Liver (tissue), 9 donors: ENCODE data around the gene KRT1. TPM values are rescaled to one million over a fixed set of nuclear protein-coding genes. Genes with fewer than 3 reads are reported as not detected.

Source experiments
- DNase-seq: peaks from one replicate; pipeline ENCODE4 v3.0.0-alpha.2; 2017; ENCODE audit warnings: low spot score
- H3K27ac ChIP-seq, 2 donors: one replicate each; pipeline ENCODE4 v1.7.0; 2013; ENCODE audit warnings: inconsistent platforms in 2 of 2, low read length in 2 of 2, control low read depth in 1 of 2, low read depth in 1 of 2, mild to moderate bottlenecking in 1 of 2
- H3K27me3 ChIP-seq, 4 donors: one replicate each; pipeline versions ENCODE4 v1.6.1 to v1.7.0; 2013; ENCODE audit warnings: low read length in 3 of 4, inconsistent platforms in 1 of 4, mild to moderate bottlenecking in 1 of 4, moderate library complexity in 1 of 4; ENCODE audit not compliant: control insufficient read depth in 4 of 4, insufficient read depth in 4 of 4
- H3K36me3 ChIP-seq, 4 donors: one replicate each; pipeline versions ENCODE4 v1.6.1 to v1.7.0; 2013; ENCODE audit warnings: low read length in 3 of 4, mild to moderate bottlenecking in 3 of 4, low read depth in 1 of 4, moderate library complexity in 1 of 4; ENCODE audit not compliant: control insufficient read depth in 4 of 4, insufficient read depth in 3 of 4
- H3K4me1 ChIP-seq, 4 donors: one replicate each; pipeline versions ENCODE4 v1.6.1 to v1.7.0; 2013; ENCODE audit warnings: low read length in 3 of 4, mild to moderate bottlenecking in 3 of 4, moderate library complexity in 1 of 4; ENCODE audit not compliant: control insufficient read depth in 4 of 4, insufficient read depth in 4 of 4
- H3K4me3 ChIP-seq, 3 donors: one replicate each; pipeline versions ENCODE4 v1.6.1 to v1.7.0; 2013; ENCODE audit warnings: low read length in 3 of 3, control low read depth in 1 of 3, low read depth in 1 of 3, mild to moderate bottlenecking in 1 of 3
- H3K9ac ChIP-seq, 2 donors: one replicate each; pipeline ENCODE4 v1.7.0; 2013; ENCODE audit warnings: low read length in 2 of 2, mild to moderate bottlenecking in 2 of 2, moderate library complexity in 2 of 2, control low read depth in 1 of 2, low read depth in 1 of 2
- H3K9me3 ChIP-seq, 4 donors: one replicate each; pipeline versions ENCODE4 v1.6.1 to v1.7.0; 2013; ENCODE audit warnings: low read length in 3 of 4; ENCODE audit not compliant: control insufficient read depth in 4 of 4
- ATF3 ChIP-seq: IDR thresholded peaks from 2 replicates; pipeline ENCODE4 v1.6.1; 2016; ENCODE audit warnings: antibody characterized with exemption
- CTCF ChIP-seq: fragments of 150-350 bp; IDR thresholded peaks from 2 replicates; pipeline ENCODE4 v1.5.1; 2017; ENCODE audit warnings: improper control_type of control experiment, low read depth, low read length; ENCODE audit not compliant: missing input control
- EGR1 ChIP-seq, 2 donors: IDR thresholded peaks; 2 replicates each; pipeline ENCODE4 v1.6.1; 2016 to 2018; ENCODE audit warnings: antibody characterized with exemption in 2 of 2, low read depth in 2 of 2
- HNF4A ChIP-seq, 2 donors: conservative IDR thresholded peaks; 2 replicates each; pipeline ENCODE4 v1.6.1; 2016; ENCODE audit warnings: antibody characterized with exemption in 2 of 2, mild to moderate bottlenecking in 2 of 2
- HNF4G ChIP-seq: IDR thresholded peaks from 2 replicates; pipeline ENCODE4 v1.6.1; 2016; ENCODE audit warnings: antibody characterized with exemption
- JUND ChIP-seq, 2 donors: IDR thresholded peaks; 2 replicates each; pipeline ENCODE4 v1.6.1; 2016; ENCODE audit warnings: antibody characterized with exemption in 2 of 2
- NR2F2 ChIP-seq: IDR thresholded peaks from 2 replicates; pipeline ENCODE4 v1.6.1; 2016; ENCODE audit warnings: antibody characterized with exemption
- RAD21 ChIP-seq, 2 donors: IDR thresholded peaks; 2 replicates each; pipeline ENCODE4 v1.6.1; 2016; ENCODE audit warnings: antibody characterized with exemption in 2 of 2, mild to moderate bottlenecking in 2 of 2
- REST ChIP-seq: IDR thresholded peaks from 2 replicates; pipeline ENCODE4 v1.6.1; 2016; ENCODE audit warnings: antibody characterized with exemption, mild to moderate bottlenecking
- RXRA ChIP-seq, 2 donors: IDR thresholded peaks; 2 replicates each; pipeline ENCODE4 v1.6.1; 2017 to 2018; ENCODE audit warnings: antibody characterized with exemption in 2 of 2, mild to moderate bottlenecking in 1 of 2
- SP1 ChIP-seq: IDR thresholded peaks from 2 replicates; pipeline ENCODE4 v1.6.1; 2018; ENCODE audit warnings: antibody characterized with exemption, mild to moderate bottlenecking
- TAF1 ChIP-seq: conservative IDR thresholded peaks from 2 replicates; pipeline ENCODE4 v1.6.1; 2016; ENCODE audit warnings: antibody characterized with exemption, mild to moderate bottlenecking
- WGBS: extraction: QIAGEN DNeasy Blood & Tissue Kit; methylation state at CpG from one replicate; pipeline ENCODE4 v1.1.7; 2013; 5-methylcytosine and 5-hydroxymethylcytosine counted together
- polyA plus RNA-seq, 2 donors: library from polyadenylated mRNA; stranded (reverse) in 1 of 2; unstranded in 1 of 2; fragments of 200-250 nt in 1 of 2; fragments of >200 nt in 1 of 2; fragmentation: Nextera tagmentation in 1 of 2; extraction: Ambion mirVana in 1 of 2; gene quantifications; one replicate each; pipeline versions ENCODE4 v1.2.1 to v1.2.3, GENCODE V29; 2013 to 2015
- total RNA-seq, 2 donors: library from RNA; depleted of rRNA; stranded (reverse); fragments of >200 nt; gene quantifications; one replicate each; pipeline ENCODE4 v1.2.3, GENCODE V29; 2014
- TF ChIP-seq, protein P1 (sequence below): IDR thresholded peaks from 2 replicates; pipeline ENCODE4 v1.6.1; 2016; ENCODE audit warnings: antibody characterized with exemption
- donor health status: healthy.
- donor health status: healthy.
- donor health status: healthy.
- donor health status: healthy.
- donor health status: healthy.

The KRT1 gene
- total and polyA plus RNA-seq, 4 donors, result 0.14 to 2.7 TPM; not detected in 2

DNA sequence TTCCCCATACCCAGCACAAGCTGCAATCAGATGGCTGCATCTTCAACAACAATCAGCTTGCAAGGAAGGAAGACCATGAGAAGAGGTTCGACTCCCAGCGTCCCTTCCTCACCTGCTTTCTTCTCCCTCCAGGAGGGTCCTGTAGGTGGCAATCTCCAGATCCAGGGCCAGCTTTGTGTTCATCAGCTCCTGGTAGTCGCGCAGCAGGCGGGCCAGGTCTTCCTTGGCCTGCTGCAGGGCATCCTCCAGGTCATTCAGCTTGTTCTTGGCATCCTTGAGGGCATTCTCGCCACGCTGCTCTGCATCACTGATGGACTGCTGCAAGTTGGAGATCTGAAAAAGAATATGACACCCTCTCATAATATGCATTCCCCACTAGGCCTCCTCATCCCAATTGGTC is 4.0 kb downstream of the KRT1 start:
- H3K4me3 ChIP-seq, result no peak overlapping the region
- TF ChIP-seq RXRA (IDR thresholded peaks at IDR 0.05), result no peak
- TF ChIP-seq NR2F2, result no peak
- no peak for TF ChIP-seq REST
- no peak for TF ChIP-seq TAF1
- no peak for TF ChIP-seq EGR1 (IDR thresholded peaks at IDR 0.05; ENCODE audit: low read depth in 2 of 2)
- TF ChIP-seq ATF3, result no peak
- TF ChIP-seq RAD21 (IDR thresholded peaks at IDR 0.05), result no peak
- TF ChIP-seq, protein P1, sequence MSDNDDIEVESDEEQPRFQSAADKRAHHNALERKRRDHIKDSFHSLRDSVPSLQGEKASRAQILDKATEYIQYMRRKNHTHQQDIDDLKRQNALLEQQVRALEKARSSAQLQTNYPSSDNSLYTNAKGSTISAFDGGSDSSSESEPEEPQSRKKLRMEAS, result no peak
- TF ChIP-seq HNF4A (conservative IDR thresholded peaks at IDR 0.05), result no peak
- TF ChIP-seq JUND (IDR thresholded peaks at IDR 0.05), result no peak
- WGBS, result 81% methylated on average over 7 of the region's 7 CpGs

GRCh38 chr12:52675301-52675701 is 4.9 kb downstream of the KRT1 start:
- 89% methylated on average over 28 of the region's 28 CpGs for WGBS

More for the DNA sequence above, 4.0 kb downstream of the KRT1 start:
- Histone ChIP-seq H3K27ac (no peak overlapping the region), H3K36me3 (no peaks in the 10 kb centered on the region), H3K9ac (no peak overlapping the region), H3K27me3 (peaks cover 0 to under 1% (median 0%) of the 10 kb centered on the region in 4 donors), H3K9me3 (no peaks in the 10 kb centered on the region), H3K4me1 (no peaks in the 10 kb centered on the region)
- no peak for DNase-seq

More at GRCh38 chr12:52675301-52675701, 4.9 kb downstream of the KRT1 start:
- H3K4me3 ChIP-seq, result no peak overlapping the region
- DNase-seq, result no peak
- TF ChIP-seq SP1 (no peak), RXRA (IDR thresholded peaks at IDR 0.05) (no peak), CTCF (no peak), HNF4G (no peak)
- no peaks in the 10 kb centered on the region for H3K36me3 ChIP-seq
- no peak overlapping the region for H3K9ac ChIP-seq
- H3K4me1 ChIP-seq, result no peaks in the 10 kb centered on the region
- no peaks in the 10 kb centered on the region for H3K9me3 ChIP-seq
- peaks cover 0 to 5% (median 0%) of the 10 kb centered on the region in 4 donors for H3K27me3 ChIP-seq
- no peak overlapping the region for H3K27ac ChIP-seq
